Panc1 (cell line): ENCODE results near the gene CSRNP2. TPM values are rescaled to one million over a fixed set of nuclear protein-coding genes. Genes with fewer than 3 reads are reported as not detected.

Experiments used
- ATAC-seq: fragments of 200-7000 bp; cut with Tn5 transposase; 2 replicates; pipeline ENCODE4 v1.9.1; 2020; ENCODE audit warnings: mild to moderate bottlenecking, moderate library complexity
- BruUV-seq: library from RNA; stranded (reverse); fragments of 400-500 nt; replicated peaks from 2 replicates; lab custom pipeline; 2021; lab: Mats Ljungman, UMichigan
- CTCF ChIA-PET: fragments of 300-600 bp; sonication (Branson Sonifier 250); formaldehyde crosslinking; loops from one replicate; lab custom pipeline; 2022; ENCODE audit warnings: antibody characterized with exemption; lab: Charles Lee
- POLR2A ChIA-PET: fragments of 300-600 bp; sonication (Branson Sonifier 250); formaldehyde crosslinking; loops from one replicate; lab custom pipeline; 2022; ENCODE audit warnings: antibody characterized with exemption; lab: Charles Lee
- DNase-seq: peaks from one replicate; pipeline ENCODE4 v3.0.0-alpha.2; 2010; ENCODE audit warnings: low read depth, low spot score
- H3K27ac ChIP-seq: 2 replicates; pipeline ENCODE4 v1.5.1; 2011; ENCODE audit warnings: mild to moderate bottlenecking, low read length, inconsistent platforms
- H3K27me3 ChIP-seq: fragments of 200-500 bp; sonication (Bioruptor generic); 2 replicates; pipeline ENCODE4 v1.6.0; 2014; ENCODE audit warnings: low read length, inconsistent platforms; ENCODE audit not compliant: control insufficient read depth, insufficient read depth
- H3K36me3 ChIP-seq: fragments of 200-500 bp; sonication (Bioruptor generic); 2 replicates; pipeline ENCODE4 v1.5.1; 2014; ENCODE audit warnings: inconsistent platforms, mild to moderate bottlenecking, low read length, moderate library complexity; ENCODE audit not compliant: control insufficient read depth, insufficient read depth
- H3K4me1 ChIP-seq: 2 replicates; pipeline ENCODE4 v1.5.1; 2011; ENCODE audit warnings: inconsistent platforms, mild to moderate bottlenecking, low read length, moderate library complexity; ENCODE audit not compliant: control insufficient read depth, insufficient read depth
- H3K4me3 ChIP-seq, 2 experiments: 2 replicates each; pipeline ENCODE4 v1.5.1; 2011 to 2012; ENCODE audit warnings: low read depth in 2 of 2, low read length in 2 of 2, mild to moderate bottlenecking in 2 of 2, inconsistent platforms in 1 of 2, moderate library complexity in 1 of 2
- H3K9me3 ChIP-seq: fragments of 200-500 bp; sonication (Bioruptor generic); 2 replicates; pipeline ENCODE4 v1.5.1; 2014; ENCODE audit warnings: low read depth, mild to moderate bottlenecking, inconsistent platforms, low read length, moderate library complexity; ENCODE audit not compliant: control insufficient read depth, insufficient read depth
- POLR2AphosphoS5 ChIP-seq: IDR thresholded peaks from 2 replicates; pipeline ENCODE4 v1.6.1; 2012; ENCODE audit warnings: mild to moderate bottlenecking, low read depth, low read length, moderate library complexity
- SIN3A ChIP-seq: IDR thresholded peaks from 2 replicates; pipeline ENCODE4 v1.6.1; 2012; ENCODE audit warnings: low read depth, mild to moderate bottlenecking, low read length, moderate library complexity, borderline replicate concordance; ENCODE audit not compliant: insufficient read depth
- TCF7L2 ChIP-seq: IDR thresholded peaks from 2 replicates; pipeline ENCODE4 v1.6.1; 2011; ENCODE audit warnings: mild to moderate bottlenecking, low read depth, low read length, inconsistent platforms
- in situ Hi-C: cut with HindIII; loops from 2 replicates; pipeline ENCODE4 v1.10.0; 2016; ENCODE audit warnings: low sequenced_read_pairs, low pct_unique_long_range_greater_than_20kb
- intact Hi-C: fragments of 100-400 bp; cut with micrococcal nuclease; formaldehyde crosslinking; loops from one replicate; pipeline ENCODE4 v1.10.0; 2022; ENCODE audit not compliant: unreplicated experiment
- total RNA-seq: library from RNA; stranded (reverse); gene quantifications from one replicate; pipeline ENCODE4 v1.2.1, GENCODE V29; 2021; ENCODE audit not compliant: unreplicated experiment
- TF ChIP-seq, protein P1 (sequence below): fragments of 450-650 bp; IDR thresholded peaks from 2 replicates; pipeline ENCODE4 v1.5.1; 2017; ENCODE audit warnings: mild to moderate bottlenecking
- TF ChIP-seq, protein P2 (sequence below), 2 experiments: IDR thresholded peaks; 2 replicates each; pipeline ENCODE4 v1.6.1; 2011 to 2012; ENCODE audit warnings: low read depth in 2 of 2, control low read depth in 1 of 2, low read length in 1 of 2, mild to moderate bottlenecking in 1 of 2, moderate library complexity in 1 of 2; ENCODE audit not compliant: insufficient read depth in 1 of 2

The CSRNP2 gene
- total RNA-seq, 1 experiment from 2014 or later: 50.5 TPM

DNA sequence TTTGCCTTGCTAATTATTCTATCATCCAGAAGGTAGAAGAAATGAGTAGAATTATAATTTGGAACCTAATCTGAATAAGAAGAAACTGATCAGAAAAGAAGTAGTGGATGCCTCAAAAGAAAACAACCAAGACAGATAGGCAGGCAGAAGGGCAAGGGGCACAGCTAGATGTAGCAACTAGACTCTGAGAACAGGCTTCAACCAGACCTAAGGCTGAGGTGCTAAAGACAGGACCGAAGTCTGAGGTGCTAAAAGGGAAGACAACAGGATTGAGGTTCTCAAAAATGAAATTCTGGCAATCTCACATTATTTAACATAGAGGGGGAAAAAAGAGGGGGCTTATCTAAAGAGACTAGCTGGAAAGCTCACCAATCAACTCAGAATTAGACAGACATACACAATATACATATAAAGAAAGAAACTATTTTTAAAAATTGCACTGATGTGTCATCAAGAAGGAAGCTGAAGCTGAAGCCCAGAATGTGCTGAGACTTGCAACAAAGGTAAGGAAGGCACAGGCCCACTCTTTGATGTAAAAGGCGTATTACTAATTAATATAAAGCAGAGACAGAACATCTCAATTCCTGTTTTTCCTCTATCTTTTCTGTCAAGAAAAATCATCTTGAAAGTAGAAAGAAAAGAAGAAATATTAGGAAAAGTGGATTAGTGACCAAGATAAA, 43.8 kb upstream of the CSRNP2 start:
- no peaks in the 10 kb centered on the region for H3K27me3 ChIP-seq
- TF ChIP-seq TCF7L2 (no peak), SIN3A (no peak), POLR2AphosphoS5 (no peak)
- TF ChIP-seq, protein P1, sequence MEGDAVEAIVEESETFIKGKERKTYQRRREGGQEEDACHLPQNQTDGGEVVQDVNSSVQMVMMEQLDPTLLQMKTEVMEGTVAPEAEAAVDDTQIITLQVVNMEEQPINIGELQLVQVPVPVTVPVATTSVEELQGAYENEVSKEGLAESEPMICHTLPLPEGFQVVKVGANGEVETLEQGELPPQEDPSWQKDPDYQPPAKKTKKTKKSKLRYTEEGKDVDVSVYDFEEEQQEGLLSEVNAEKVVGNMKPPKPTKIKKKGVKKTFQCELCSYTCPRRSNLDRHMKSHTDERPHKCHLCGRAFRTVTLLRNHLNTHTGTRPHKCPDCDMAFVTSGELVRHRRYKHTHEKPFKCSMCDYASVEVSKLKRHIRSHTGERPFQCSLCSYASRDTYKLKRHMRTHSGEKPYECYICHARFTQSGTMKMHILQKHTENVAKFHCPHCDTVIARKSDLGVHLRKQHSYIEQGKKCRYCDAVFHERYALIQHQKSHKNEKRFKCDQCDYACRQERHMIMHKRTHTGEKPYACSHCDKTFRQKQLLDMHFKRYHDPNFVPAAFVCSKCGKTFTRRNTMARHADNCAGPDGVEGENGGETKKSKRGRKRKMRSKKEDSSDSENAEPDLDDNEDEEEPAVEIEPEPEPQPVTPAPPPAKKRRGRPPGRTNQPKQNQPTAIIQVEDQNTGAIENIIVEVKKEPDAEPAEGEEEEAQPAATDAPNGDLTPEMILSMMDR: no peak
- TF ChIP-seq, protein P2, sequence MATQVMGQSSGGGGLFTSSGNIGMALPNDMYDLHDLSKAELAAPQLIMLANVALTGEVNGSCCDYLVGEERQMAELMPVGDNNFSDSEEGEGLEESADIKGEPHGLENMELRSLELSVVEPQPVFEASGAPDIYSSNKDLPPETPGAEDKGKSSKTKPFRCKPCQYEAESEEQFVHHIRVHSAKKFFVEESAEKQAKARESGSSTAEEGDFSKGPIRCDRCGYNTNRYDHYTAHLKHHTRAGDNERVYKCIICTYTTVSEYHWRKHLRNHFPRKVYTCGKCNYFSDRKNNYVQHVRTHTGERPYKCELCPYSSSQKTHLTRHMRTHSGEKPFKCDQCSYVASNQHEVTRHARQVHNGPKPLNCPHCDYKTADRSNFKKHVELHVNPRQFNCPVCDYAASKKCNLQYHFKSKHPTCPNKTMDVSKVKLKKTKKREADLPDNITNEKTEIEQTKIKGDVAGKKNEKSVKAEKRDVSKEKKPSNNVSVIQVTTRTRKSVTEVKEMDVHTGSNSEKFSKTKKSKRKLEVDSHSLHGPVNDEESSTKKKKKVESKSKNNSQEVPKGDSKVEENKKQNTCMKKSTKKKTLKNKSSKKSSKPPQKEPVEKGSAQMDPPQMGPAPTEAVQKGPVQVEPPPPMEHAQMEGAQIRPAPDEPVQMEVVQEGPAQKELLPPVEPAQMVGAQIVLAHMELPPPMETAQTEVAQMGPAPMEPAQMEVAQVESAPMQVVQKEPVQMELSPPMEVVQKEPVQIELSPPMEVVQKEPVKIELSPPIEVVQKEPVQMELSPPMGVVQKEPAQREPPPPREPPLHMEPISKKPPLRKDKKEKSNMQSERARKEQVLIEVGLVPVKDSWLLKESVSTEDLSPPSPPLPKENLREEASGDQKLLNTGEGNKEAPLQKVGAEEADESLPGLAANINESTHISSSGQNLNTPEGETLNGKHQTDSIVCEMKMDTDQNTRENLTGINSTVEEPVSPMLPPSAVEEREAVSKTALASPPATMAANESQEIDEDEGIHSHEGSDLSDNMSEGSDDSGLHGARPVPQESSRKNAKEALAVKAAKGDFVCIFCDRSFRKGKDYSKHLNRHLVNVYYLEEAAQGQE (IDR thresholded peaks at IDR 0.05; ENCODE audit: insufficient read depth in 1 of 2, low read depth in 2 of 2, low read length in 1 of 2): no peak
- no peak overlapping the region for H3K4me3 ChIP-seq
- intact Hi-C loops (no loop called here), in situ Hi-C loops (no loop called here)
- DNase-seq: no peak
- BruUV-seq: no TSS peak
- POLR2A ChIA-PET: no interaction called here
- no peak overlapping the region for H3K27ac ChIP-seq
- H3K36me3 ChIP-seq: no peaks in the 10 kb centered on the region; the same call in 1 of the 2 replicates
- no peaks in the 10 kb centered on the region for H3K9me3 ChIP-seq
- no peaks in the 10 kb centered on the region for H3K4me1 ChIP-seq
- CTCF ChIA-PET: no interaction called here
- ATAC-seq: no peak

DNA sequence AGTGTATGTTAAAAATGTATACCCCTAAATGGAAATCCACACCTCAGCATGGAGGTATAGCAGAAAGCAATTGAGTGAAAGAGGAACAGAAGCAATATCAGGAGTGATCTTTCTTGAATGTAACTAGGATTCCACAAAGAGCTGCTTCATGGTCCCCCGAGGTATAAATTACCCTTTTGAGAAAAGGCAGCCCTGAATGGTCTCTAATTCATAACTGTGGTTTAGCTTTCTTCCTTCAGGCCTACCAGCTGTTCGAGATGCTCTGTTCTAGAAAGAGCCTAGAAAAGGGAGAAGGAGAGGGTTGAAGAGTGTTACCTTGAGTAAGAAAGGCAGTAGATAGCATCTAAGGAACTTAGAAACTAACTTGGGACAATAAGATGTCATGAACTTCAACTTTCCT, 42.9 kb upstream of the CSRNP2 start:
- ChIA-PET CTCF (no interaction called here), POLR2A (no interaction called here)
- no peak overlapping the region for H3K27ac ChIP-seq
- no peak for DNase-seq
- in situ Hi-C loops (no loop called here), intact Hi-C loops (no loop called here)
- ATAC-seq: no peak
- H3K9me3 ChIP-seq: no peaks in the 10 kb centered on the region
- no peaks in the 10 kb centered on the region for H3K27me3 ChIP-seq
- BruUV-seq: no TSS peak
- TF ChIP-seq TCF7L2 (no peak), POLR2AphosphoS5 (no peak), SIN3A (no peak)
- TF ChIP-seq, protein P2 (IDR thresholded peaks at IDR 0.05; ENCODE audit: insufficient read depth in 1 of 2, low read depth in 2 of 2, low read length in 1 of 2): no peak
- TF ChIP-seq, protein P1: no peak
- no peaks in the 10 kb centered on the region for H3K4me1 ChIP-seq
- H3K36me3 ChIP-seq: no peaks in the 10 kb centered on the region; the same call in 1 of the 2 replicates
- H3K4me3 ChIP-seq: no peak overlapping the region
